H1 (cell line): Measurements from ENCODE around the gene WWC1. TPM values are rescaled to one million over a fixed set of nuclear protein-coding genes. Genes with fewer than 3 reads are reported as not detected.

Experiments
- CTCF ChIA-PET: fragments of 300-600 bp; sonication (Branson Sonifier 250); formaldehyde crosslinking; loops from one replicate; lab custom pipeline; 2021; ENCODE audit not compliant: partially characterized antibody; lab: Charles Lee
- POLR2A ChIA-PET: fragments of 300-600 bp; sonication (Branson Sonifier 250); formaldehyde crosslinking; loops from one replicate; lab custom pipeline; 2021; ENCODE audit warnings: inconsistent platforms; ENCODE audit not compliant: partially characterized antibody; lab: Charles Lee
- DNase-seq, 2 experiments: peaks; one replicate each; pipeline versions ENCODE4 v3.0.0 to v3.0.0-alpha.2; 2010 to 2022; ENCODE audit warnings: low spot score in 2 of 2, low read depth in 1 of 2, mixed read lengths in 1 of 2
- FAIRE-seq: peaks from 2 replicates; lab custom pipeline; 2011; peaks lifted over from hg19 to GRCh38; lab: Jason Lieb, UNC
- H2AFZ ChIP-seq: 2 replicates; pipeline ENCODE4 v1.8.1; 2012; ENCODE audit warnings: low read length, inconsistent platforms
- H2AK5ac ChIP-seq: 2 replicates; pipeline ENCODE4 v1.6.1; 2013; ENCODE audit warnings: low read depth, low read length
- H2BK120ac ChIP-seq: replicated peaks from 2 replicates; pipeline ENCODE3; 2013; ENCODE audit warnings: low read depth, low read length, inconsistent platforms
- H2BK12ac ChIP-seq: 2 replicates; pipeline ENCODE4 v1.6.1; 2013; ENCODE audit warnings: low read depth, low read length
- H2BK15ac ChIP-seq: 2 replicates; pipeline ENCODE4 v1.6.1; 2013; ENCODE audit warnings: low read length
- H2BK20ac ChIP-seq: 2 replicates; pipeline ENCODE4 v1.6.1; 2013; ENCODE audit warnings: low read length
- H2BK5ac ChIP-seq: 2 replicates; pipeline ENCODE4 v1.6.1; 2013; ENCODE audit warnings: low read depth, low read length
- H3K14ac ChIP-seq: 2 replicates; pipeline ENCODE4 v1.6.1; 2013; ENCODE audit warnings: inconsistent platforms; ENCODE audit not compliant: insufficient read length
- H3K18ac ChIP-seq: 2 replicates; pipeline ENCODE4 v1.6.1; 2013; ENCODE audit warnings: low read length; ENCODE audit errors: extremely low read depth
- H3K23ac ChIP-seq: 2 replicates; pipeline ENCODE4 v1.6.1; 2013; ENCODE audit warnings: inconsistent platforms; ENCODE audit not compliant: insufficient read length
- H3K23me2 ChIP-seq: 2 replicates; pipeline ENCODE4 v1.6.1; 2013; ENCODE audit warnings: low read depth, low read length
- H3K27ac ChIP-seq: 2 replicates; pipeline ENCODE4 v1.6.1; 2011; ENCODE audit warnings: low read depth, low read length, inconsistent platforms
- H3K27me3 ChIP-seq, 4 experiments: replicated peaks in 1 of 4; 1 replicate in 1 of 4; 2 replicates in 3 of 4; pipeline versions ENCODE4 v1.6.1 to v1.8.1; 2011 to 2013; ENCODE audit warnings: low read length in 3 of 4, mild to moderate bottlenecking in 3 of 4, inconsistent platforms in 2 of 4, mixed read lengths in 2 of 4, moderate library complexity in 1 of 4; ENCODE audit not compliant: control insufficient read depth in 3 of 4, insufficient read depth in 3 of 4; ENCODE audit errors: extremely low read depth in 1 of 4
- H3K36me3 ChIP-seq, 4 experiments: 2 replicates each; pipeline versions ENCODE4 v1.6.1 to v1.8.1; 2011 to 2013; ENCODE audit warnings: mild to moderate bottlenecking in 4 of 4, low read length in 3 of 4, moderate library complexity in 2 of 4, control low read depth in 1 of 4, inconsistent platforms in 1 of 4; ENCODE audit not compliant: insufficient read depth in 4 of 4, control insufficient read depth in 2 of 4
- H3K4ac ChIP-seq: replicated peaks from 2 replicates; pipeline ENCODE3; 2013; ENCODE audit warnings: low read length, low read depth, mixed read lengths, inconsistent platforms; ENCODE audit not compliant: insufficient read length
- H3K4me1 ChIP-seq, 4 experiments: replicated peaks in 1 of 4; 1 replicate in 1 of 4; 2 replicates in 3 of 4; pipeline versions ENCODE4 v1.6.1 to v1.8.1; 2011 to 2013; ENCODE audit warnings: low read length in 3 of 4, inconsistent platforms in 2 of 4, mixed read lengths in 1 of 4; ENCODE audit not compliant: insufficient read depth in 4 of 4, control insufficient read depth in 3 of 4
- H3K4me2 ChIP-seq, 2 experiments: 2 replicates each; pipeline versions ENCODE4 v1.6.1 to v1.8.1; 2011 to 2013; ENCODE audit warnings: low read depth in 2 of 2, low read length in 2 of 2, control low read depth in 1 of 2, inconsistent platforms in 1 of 2, mild to moderate bottlenecking in 1 of 2; ENCODE audit not compliant: insufficient read depth in 1 of 2
- H3K4me3 ChIP-seq, 4 experiments: fragments of 200-600, 300-600 bp in 1 of 4; sonication (generic), shearing (Covaris generic), sonication (Bioruptor Twin) in 1 of 4; 2 replicates each; pipeline versions ENCODE4 v1.5.1 to v1.8.1; 2011 to 2016; ENCODE audit warnings: low read length in 4 of 4, low read depth in 3 of 4, control low read depth in 2 of 4, inconsistent platforms in 2 of 4, mild to moderate bottlenecking in 2 of 4, mixed read lengths in 1 of 4, moderate library complexity in 1 of 4; ENCODE audit not compliant: insufficient read depth in 2 of 4; ENCODE audit errors: extremely low read depth in 1 of 4
- H3K56ac ChIP-seq: replicated peaks from 2 replicates; pipeline ENCODE3; 2013; ENCODE audit warnings: low read depth, mild to moderate bottlenecking, mixed read lengths, low read length, inconsistent platforms; ENCODE audit not compliant: insufficient read length
- H3K79me1 ChIP-seq: 2 replicates; pipeline ENCODE4 v1.6.1; 2013; ENCODE audit warnings: low read depth, low read length, control low read depth
- H3K79me2 ChIP-seq, 2 experiments: 2 replicates each; pipeline versions ENCODE4 v1.6.1 to v1.8.1; 2012 to 2013; ENCODE audit warnings: low read length in 2 of 2, mild to moderate bottlenecking in 2 of 2, inconsistent platforms in 1 of 2; ENCODE audit not compliant: insufficient read depth in 2 of 2, control insufficient read depth in 1 of 2
- H3K9ac ChIP-seq, 4 experiments: replicated peaks in 1 of 4; 1 replicate in 1 of 4; 2 replicates in 3 of 4; pipeline versions ENCODE4 v1.6.1 to v1.8.1; 2011 to 2013; ENCODE audit warnings: low read depth in 3 of 4, low read length in 3 of 4, control low read depth in 2 of 4, mild to moderate bottlenecking in 2 of 4, moderate library complexity in 2 of 4, inconsistent platforms in 1 of 4; ENCODE audit errors: extremely low read depth in 1 of 4
- H3K9me3 ChIP-seq, 2 experiments: 2 replicates each; pipeline versions ENCODE4 v1.6.1 to v1.8.1; 2012 to 2013; ENCODE audit warnings: mild to moderate bottlenecking in 2 of 2, moderate library complexity in 2 of 2, control low read depth in 1 of 2, inconsistent platforms in 1 of 2, low read depth in 1 of 2, low read length in 1 of 2, mixed read lengths in 1 of 2; ENCODE audit not compliant: insufficient read depth in 2 of 2
- H4K20me1 ChIP-seq, 2 experiments: replicated peaks in 1 of 2; 2 replicates each; pipeline versions ENCODE3 to v1.8.1; 2011 to 2013; ENCODE audit warnings: inconsistent platforms in 2 of 2, low read length in 2 of 2, mild to moderate bottlenecking in 1 of 2; ENCODE audit not compliant: insufficient read depth in 2 of 2, control insufficient read depth in 1 of 2
- H4K5ac ChIP-seq: 2 replicates; pipeline ENCODE4 v1.6.1; 2013; ENCODE audit warnings: low read length, low read depth, mixed read lengths, inconsistent platforms; ENCODE audit not compliant: insufficient read length
- H4K8ac ChIP-seq: 2 replicates; pipeline ENCODE4 v1.8.0; 2013; ENCODE audit warnings: mild to moderate bottlenecking, moderate library complexity, low read length, inconsistent platforms; ENCODE audit not compliant: insufficient read depth; ENCODE audit errors: extremely low read depth
- H4K91ac ChIP-seq: replicated peaks from 2 replicates; pipeline ENCODE3; 2013; ENCODE audit warnings: low read length, mixed read lengths, inconsistent platforms; ENCODE audit not compliant: insufficient read length
- ASH2L ChIP-seq: fragments of 200-600, 300-600 bp; sonication (generic); IDR thresholded peaks from one replicate; pipeline ENCODE4 v1.7.1; 2017; ENCODE audit warnings: low read length
- BACH1 ChIP-seq: IDR thresholded peaks from 2 replicates; pipeline ENCODE4 v1.6.1; 2012; ENCODE audit warnings: low read length, improper control_type of control experiment
- EGR1 ChIP-seq: IDR thresholded peaks from 2 replicates; pipeline ENCODE4 v1.6.1; 2011; ENCODE audit warnings: low read depth, low read length, borderline replicate concordance
- HDAC2 ChIP-seq, 2 experiments: fragments of 300-600 bp in 1 of 2; sonication (generic) in 1 of 2; IDR thresholded peaks; 2 replicates each; pipeline ENCODE4 v1.6.1; 2011 to 2012; ENCODE audit warnings: low read depth in 2 of 2, low read length in 2 of 2, mild to moderate bottlenecking in 2 of 2, moderate library complexity in 2 of 2, borderline replicate concordance in 1 of 2, inconsistent platforms in 1 of 2
- HDAC6 ChIP-seq: IDR thresholded peaks from one replicate; pipeline ENCODE4 v1.7.1; 2012; ENCODE audit warnings: low read depth, mild to moderate bottlenecking, inconsistent platforms, low read length, moderate library complexity
- MAFK ChIP-seq: IDR thresholded peaks from 2 replicates; pipeline ENCODE4 v1.6.1; 2012; ENCODE audit warnings: low read depth, mild to moderate bottlenecking, improper control_type of control experiment, low read length
- MAX ChIP-seq: IDR thresholded peaks from 2 replicates; pipeline ENCODE4 v1.6.1; 2012; ENCODE audit warnings: inconsistent platforms
- NANOG ChIP-seq: IDR thresholded peaks from 2 replicates; pipeline ENCODE4 v1.6.1; 2011; ENCODE audit warnings: low read length, low read depth, mild to moderate bottlenecking, inconsistent platforms; ENCODE audit not compliant: insufficient read depth, poor library complexity, severe bottlenecking
- RXRA ChIP-seq: IDR thresholded peaks from 2 replicates; pipeline ENCODE4 v1.6.1; 2011; ENCODE audit warnings: low read depth, mild to moderate bottlenecking, low read length, moderate library complexity; ENCODE audit not compliant: insufficient read depth
- SAP30 ChIP-seq: fragments of 300-600 bp; sonication (generic); IDR thresholded peaks from 2 replicates; pipeline ENCODE4 v1.7.1; 2012; ENCODE audit warnings: low read length, moderate library complexity, mild to moderate bottlenecking, inconsistent platforms; ENCODE audit not compliant: insufficient read depth, insufficient replicate concordance
- SP4 ChIP-seq: IDR thresholded peaks from 2 replicates; pipeline ENCODE4 v1.6.1; 2012; ENCODE audit warnings: low read length, inconsistent platforms
- TAF1 ChIP-seq: IDR thresholded peaks from 2 replicates; pipeline ENCODE4 v1.6.1; 2011; ENCODE audit warnings: mild to moderate bottlenecking, low read depth, low read length
- TBP ChIP-seq: IDR thresholded peaks from 2 replicates; pipeline ENCODE4 v1.6.1; 2011; ENCODE audit warnings: low read depth, low read length, improper control_type of control experiment
- TCF12 ChIP-seq: IDR thresholded peaks from 2 replicates; pipeline ENCODE4 v1.6.1; 2011; ENCODE audit warnings: low read depth, mild to moderate bottlenecking, low read length
- ZNF274 ChIP-seq: IDR thresholded peaks from 2 replicates; pipeline ENCODE4 v1.7.0; 2012; ENCODE audit warnings: low read length, borderline replicate concordance; ENCODE audit errors: extremely low read depth
- WGBS, 2 experiments: shearing (Covaris generic) in 1 of 2; methylation state at CpG; one replicate each; pipeline versions ENCODE4 v1.1.6 to v1.1.7; 2013 to 2015; ENCODE audit warnings: low lambda C conversion rate in 2 of 2, mixed read lengths in 2 of 2, inconsistent platforms in 1 of 2, low coverage in 1 of 2, missing lambda C conversion rate in 1 of 2; ENCODE audit not compliant: insufficient replicate concordance in 2 of 2, insufficient coverage in 1 of 2, insufficient read length in 1 of 2; ENCODE audit errors: extremely low coverage in 1 of 2, missing lambda C conversion rate in 1 of 2; 5-methylcytosine and 5-hydroxymethylcytosine counted together
- polyA plus RNA-seq, 7 experiments: library from polyadenylated mRNA; depleted of rRNA in 3 of 7; stranded (reverse) in 5 of 7; unstranded in 2 of 7; fragments of >200 nt in 5 of 7; fragments of 200-250 nt in 2 of 7; gene quantifications; 1 replicate in 5 of 7; 2 replicates in 1 of 7; 4 replicates in 1 of 7; pipeline versions ENCODE4 v1.2.1 to v1.2.3, GENCODE V29; 2011 to 2013; ENCODE audit warnings: missing spikeins in 2 of 7, mixed read lengths in 2 of 7
- total RNA-seq: library from RNA; stranded (reverse); fragmentation: NEBNext Ultra II Directional; extraction: Animal tissue kit (Norgen Biotek cat#: 25700); gene quantifications from 2 replicates; pipeline ENCODE4 v1.2.1, GENCODE V29; 2021

Gene WWC1
- total and polyA plus RNA-seq, 2 of the 8 experiments (the other 6 are each of a cell fraction or from before 2014, with no cell fraction given): 16.4 to 41.1 TPM

- POLR2A ChIA-PET: no interaction called here
- H3K4me1 ChIP-seq: no peaks in the 10 kb centered on the region
- no peak overlapping the region for H3K23ac ChIP-seq
- H2AFZ ChIP-seq: no peak overlapping the region
- FAIRE-seq: no peak
- no peak overlapping the region for H3K4me3 ChIP-seq
- no peak overlapping the region for H2AK5ac ChIP-seq
- no peak for TF ChIP-seq SAP30
- TF ChIP-seq MAFK: no peak
- no peak for TF ChIP-seq TAF1
- no peak for TF ChIP-seq EGR1
- TF ChIP-seq MAX: no peak
- no peak for TF ChIP-seq HDAC2 (IDR thresholded peaks at IDR 0.05; ENCODE audit: borderline replicate concordance in 1 of 2, low read depth in 2 of 2, low read length in 2 of 2)
- no peak for TF ChIP-seq NANOG
- no peak for TF ChIP-seq TCF12
- no peak for TF ChIP-seq BACH1
- TF ChIP-seq HDAC6: no peak
- TF ChIP-seq RXRA: no peak
- no peak for TF ChIP-seq ZNF274
- TF ChIP-seq SP4: no peak
- TF ChIP-seq TBP: no peak
- TF ChIP-seq ASH2L: no peak
- H4K91ac ChIP-seq: no peak overlapping the region
- no peaks in the 10 kb centered on the region for H3K27me3 ChIP-seq
- H3K79me2 ChIP-seq: no peaks in the 10 kb centered on the region
- H2BK20ac ChIP-seq: no peak overlapping the region
- H3K4ac ChIP-seq: no peak overlapping the region
- H3K9me3 ChIP-seq: no peaks in the 10 kb centered on the region
- H4K5ac ChIP-seq: no peak overlapping the region
- H3K27ac ChIP-seq: no peak overlapping the region
- DNase-seq: no peak
- H3K56ac ChIP-seq: no peak overlapping the region
- no peak overlapping the region for H2BK120ac ChIP-seq
- H3K36me3 ChIP-seq: peaks cover 7 to 46% (median 23%) of the 10 kb centered on the region in 4 experiments
- no peak overlapping the region for H4K8ac ChIP-seq
- no peaks in the 10 kb centered on the region; the same call in 1 of the 2 replicates for H3K23me2 ChIP-seq
- H3K9ac ChIP-seq: no peak overlapping the region
- peaks cover 2 to 3% of the 10 kb centered on the region in 2 experiments for H4K20me1 ChIP-seq
- CTCF ChIA-PET: interaction anchor here (0.8 to 8.2 kb wide), 5 partner anchors 10 to 143 kb away, joined by 3 to 66 read pairs (median 5); no protein-coding TSS in a partner anchor
- H2BK12ac ChIP-seq: no peak overlapping the region
- WGBS, 2 experiments: 82% methylated on average over 3 of the region's 3 CpGs; no CpG with 5 or more reads in 1 of the 2 experiments
- no peak overlapping the region for H3K18ac ChIP-seq
- no peak overlapping the region for H3K14ac ChIP-seq
- H3K4me2 ChIP-seq: no peak overlapping the region
- H2BK5ac ChIP-seq: no peak overlapping the region
- no peak overlapping the region for H2BK15ac ChIP-seq
- no peaks in the 10 kb centered on the region for H3K79me1 ChIP-seq
Observed at GRCh38 chr5:168411871-168412270, 120.4 kb downstream of the WWC1 start.
